A673 (cell line): ENCODE results near the gene SIT1.

Experiments used
- CTCF ChIP-seq: fragments of 300-800, 200-600 bp; sonication (generic); conservative IDR thresholded peaks from 2 replicates; pipeline ENCODE4 v1.5.1; 2017; ENCODE audit warnings: low read depth, mild to moderate bottlenecking, antibody characterized with exemption, low read length, moderate library complexity, mixed read lengths
- EZH2 ChIP-seq: fragments of 200-600 bp; sonication (generic); IDR thresholded peaks from 2 replicates; pipeline ENCODE4 v1.6.1; 2017; ENCODE audit warnings: borderline replicate concordance, low read depth, mild to moderate bottlenecking, mixed read lengths, antibody characterized with exemption, low read length; ENCODE audit not compliant: poor library complexity, severe bottlenecking

- TF ChIP-seq CTCF, result no peak
- no peak for TF ChIP-seq EZH2
Measured at GRCh38 chr9:35674025-35674361, 23.3 kb upstream of the SIT1 start.
